Kidney (tissue), 14 donors: ENCODE measurements around the gene TFR2. TPM values are rescaled to one million over a fixed set of nuclear protein-coding genes. Genes with fewer than 3 reads are reported as not detected.

Experiments used
- DNase-seq, 5 donors: peaks; one replicate each; pipeline ENCODE4 v3.0.0-alpha.2; 2013 to 2020
- FAIRE-seq: peaks from 2 replicates; lab custom pipeline; 2012; peaks lifted over from hg19 to GRCh38; lab: Jason Lieb, UNC
- H3K27ac ChIP-seq, 2 donors: one replicate each; pipeline ENCODE4 v1.7.0; 2013; ENCODE audit warnings: low read depth in 2 of 2, low read length in 2 of 2, inconsistent platforms in 1 of 2
- H3K27me3 ChIP-seq: one replicate; pipeline ENCODE4 v1.7.1; 2013; ENCODE audit warnings: low read length, inconsistent platforms; ENCODE audit not compliant: control insufficient read depth, insufficient read depth
- H3K36me3 ChIP-seq, 3 donors: one replicate each; pipeline versions ENCODE4 v1.7.0 to v1.7.1; 2013; ENCODE audit warnings: low read length in 3 of 3, control low read depth in 1 of 3, inconsistent platforms in 1 of 3; ENCODE audit not compliant: insufficient read depth in 3 of 3, control insufficient read depth in 2 of 3
- H3K4me1 ChIP-seq, 3 donors: one replicate each; pipeline versions ENCODE4 v1.7.0 to v1.7.1; 2013; ENCODE audit warnings: low read length in 3 of 3, inconsistent platforms in 1 of 3, low read depth in 1 of 3; ENCODE audit not compliant: control insufficient read depth in 2 of 3, insufficient read depth in 2 of 3
- H3K4me3 ChIP-seq, 3 donors: one replicate each; pipeline versions ENCODE4 v1.7.0 to v1.8.1; 2013; ENCODE audit warnings: low read length in 3 of 3, control low read depth in 1 of 3, inconsistent platforms in 1 of 3
- H3K9ac ChIP-seq, 3 donors: one replicate each; pipeline versions ENCODE4 v1.7.0 to v1.7.1; 2013; ENCODE audit warnings: low read length in 3 of 3, control low read depth in 1 of 3, inconsistent platforms in 1 of 3
- H3K9me3 ChIP-seq, 3 donors: one replicate each; pipeline versions ENCODE4 v1.7.0 to v1.7.1; 2013; ENCODE audit warnings: low read length in 3 of 3, control low read depth in 1 of 3, inconsistent platforms in 1 of 3; ENCODE audit not compliant: control insufficient read depth in 2 of 3, insufficient read depth in 1 of 3
- CTCF ChIP-seq: IDR thresholded peaks from 3 replicates; pipeline ENCODE4 v1.5.1; 2012; ENCODE audit warnings: mild to moderate bottlenecking, moderate library complexity, borderline replicate concordance; ENCODE audit not compliant: insufficient read depth; ENCODE audit errors: extremely low read depth
- intact Hi-C: fragments of 100-400 bp; cut with DNase I; formaldehyde crosslinking; loops from one replicate; pipeline ENCODE4 v1.11.1; 2022
- polyA plus RNA-seq: library from polyadenylated mRNA; stranded (reverse); fragments of 350-450 nt; fragmentation: Illumina TruSeq; extraction: RNeasy Lipid Tissue Mini Kit (QIAGEN cat#74804); gene quantifications from one replicate; pipeline ENCODE4 v1.2.3, GENCODE V29; 2014; ENCODE audit warnings: low read depth, low replicate concordance; ENCODE audit not compliant: insufficient read depth
- total RNA-seq: library from RNA; stranded (reverse); fragmentation: NEBNext Ultra II Directional; extraction: Animal tissue kit (Norgen Biotek cat#: 25700); gene quantifications from one replicate; pipeline ENCODE4 v1.2.1, GENCODE V29; 2021
- donor health status: control.
- donor health status: control.
- donor health status: control.
- donor health status: control.
- donor health status: control.
- donor health status: DM: yes; HTN: yes; CAD: no.
- donor health status: Normal renal cell carcinoma (clear cell type).

TFR2 gene
- total and polyA plus RNA-seq, 2 donors from 2014 or later = 0.22 to 0.79 TPM

- Histone ChIP-seq H3K4me1 (peaks cover 0 to 6% (median 0%) of the 10 kb centered on the region in 3 donors), H3K27ac (peak overlapping the region in 1 of 2 donors; percentile 37), H3K4me3 (peak overlapping the region in 2 of 3 donors; percentile 32 to 33), H3K9me3 (no peaks in the 10 kb centered on the region), H3K36me3 (no peaks in the 10 kb centered on the region), H3K27me3 (no peaks in the 10 kb centered on the region), H3K9ac (no peak overlapping the region)
- no peak for FAIRE-seq
- peak in 3 of 5 donors; percentile 65 to 86 (median 85) for DNase-seq
- intact Hi-C loops = no loop called here
- TF ChIP-seq CTCF = no peak
Observed at GRCh38 chr7:100590077-100590737, 51.1 kb downstream of the TFR2 start.

GRCh38 chr7:100589341-100589947 lies 51.9 kb downstream of the TFR2 start:
- no peak for TF ChIP-seq CTCF
- Histone ChIP-seq H3K9me3 (no peaks in the 10 kb centered on the region), H3K36me3 (no peaks in the 10 kb centered on the region), H3K4me3 (peak overlapping the region in 1 of 3 donors; percentile 33), H3K4me1 (peaks cover 0 to 13% (median 7%) of the 10 kb centered on the region in 3 donors), H3K9ac (no peak overlapping the region), H3K27ac (no peak overlapping the region), H3K27me3 (no peaks in the 10 kb centered on the region)
- DNase-seq = peak in 3 of 5 donors; percentile 60 to 68 (median 65)
- intact Hi-C loops = no loop called here
- FAIRE-seq = no peak

GRCh38 chr7:100588438-100588837 lies 52.9 kb downstream of the TFR2 start:
- intact Hi-C loops = no loop called here
- no peak for FAIRE-seq
- peak; percentile 28 for TF ChIP-seq CTCF

More at GRCh38 chr7:100588438-100588837, 52.9 kb downstream of the TFR2 start:
- no peak for DNase-seq
- peaks cover 0 to 20% (median 7%) of the 10 kb centered on the region in 3 donors for H3K4me1 ChIP-seq
- no peaks in the 10 kb centered on the region for H3K9me3 ChIP-seq
- H3K36me3 ChIP-seq = no peaks in the 10 kb centered on the region
- H3K4me3 ChIP-seq = no peak overlapping the region
- no peak overlapping the region for H3K27ac ChIP-seq
- H3K27me3 ChIP-seq = no peaks in the 10 kb centered on the region
- no peak overlapping the region for H3K9ac ChIP-seq
